Kidney epithelial cell (primary cell): ENCODE results near the gene NAV2. TPM values are rescaled to one million over a fixed set of nuclear protein-coding genes. Genes with fewer than 3 reads are reported as not detected.
A peak's percentile ranks its signal among the peaks of the same experiment; 100 is the strongest.

Source experiments
- DNase-seq: peaks from one replicate; pipeline ENCODE4 v3.0.0-alpha.2; 2010; ENCODE audit warnings: low read depth
- H3K27me3 ChIP-seq: 2 replicates; pipeline ENCODE4 v1.6.0; 2011; ENCODE audit warnings: low read length; ENCODE audit not compliant: control insufficient read depth, insufficient read depth
- H3K36me3 ChIP-seq: 2 replicates; pipeline ENCODE4 v1.5.1; 2011; ENCODE audit warnings: low read length; ENCODE audit not compliant: control insufficient read depth, insufficient read depth
- H3K4me3 ChIP-seq: 2 replicates; pipeline ENCODE4 v1.5.1; 2011; ENCODE audit warnings: low read depth, mild to moderate bottlenecking, control low read depth, low read length
- CTCF ChIP-seq: IDR thresholded peaks from 2 replicates; pipeline ENCODE4 v1.5.1; 2011; ENCODE audit warnings: mild to moderate bottlenecking, moderate library complexity, low read length, control low read depth, inconsistent platforms; ENCODE audit not compliant: insufficient read depth, poor library complexity, severe bottlenecking
- total RNA-seq: library from RNA; depleted of rRNA; stranded (reverse); fragments of >200 nt; gene quantifications from 2 replicates; pipeline ENCODE4 v1.2.3, GENCODE V29; 2015

The NAV2 gene
- total RNA-seq, 1 donor from 2014 or later: 41.5 TPM

- no peak for DNase-seq
Measured at GRCh38 chr11:19934828-19935259, 222.2 kb downstream of the NAV2 start.

GRCh38 chr11:19935507-19935906 lies 222.9 kb downstream of the NAV2 start:
- no peak overlapping the region for H3K4me3 ChIP-seq
- DNase-seq: no peak
- no peak for TF ChIP-seq CTCF
- no peaks in the 10 kb centered on the region for H3K27me3 ChIP-seq
- H3K36me3 ChIP-seq: peaks cover 1% of the 10 kb centered on the region

More at GRCh38 chr11:19934828-19935259, 222.2 kb downstream of the NAV2 start:
- no peak overlapping the region for H3K4me3 ChIP-seq
- no peaks in the 10 kb centered on the region for H3K27me3 ChIP-seq
- no peak for TF ChIP-seq CTCF
- H3K36me3 ChIP-seq: peaks cover 1% of the 10 kb centered on the region

GRCh38 chr11:19936461-19936860 lies 223.8 kb downstream of the NAV2 start:
- DNase-seq: no peak
- Histone ChIP-seq H3K36me3 (peaks cover 1% of the 10 kb centered on the region), H3K4me3 (no peak overlapping the region), H3K27me3 (no peaks in the 10 kb centered on the region)
- no peak for TF ChIP-seq CTCF

GRCh38 chr11:19938169-19938856 lies 225.7 kb downstream of the NAV2 start:
- no peak for DNase-seq
- peaks cover 1% of the 10 kb centered on the region for H3K36me3 ChIP-seq
- no peaks in the 10 kb centered on the region for H3K27me3 ChIP-seq
- TF ChIP-seq CTCF: peak; percentile 90
- no peak overlapping the region for H3K4me3 ChIP-seq

- DNase-seq: no peak
- Histone ChIP-seq H3K27me3 (no peaks in the 10 kb centered on the region), H3K4me3 (no peak overlapping the region), H3K36me3 (no peaks in the 10 kb centered on the region)
- no peak for TF ChIP-seq CTCF
Measured at GRCh38 chr11:19938866-19939265, 226.2 kb downstream of the NAV2 start.

- no peak for TF ChIP-seq CTCF
- no peaks in the 10 kb centered on the region for H3K36me3 ChIP-seq
- no peaks in the 10 kb centered on the region for H3K27me3 ChIP-seq
- H3K4me3 ChIP-seq: no peak overlapping the region
- DNase-seq: no peak
Measured at GRCh38 chr11:19939415-19939929, 226.8 kb downstream of the NAV2 start.
